B cell (primary cell): ENCODE measurements around the gene SLC2A6. TPM values are rescaled to one million over a fixed set of nuclear protein-coding genes. Genes with fewer than 3 reads are reported as not detected.

ENCODE experiments used
- ATAC-seq: fragments of 200-7000 bp; cut with Tn5 transposase; one replicate; pipeline ENCODE4 v1.10.0; 2021; ENCODE audit warnings: low read depth, mild to moderate bottlenecking, moderate number of reproducible peaks, moderate library complexity
- CTCF ChIA-PET: fragments of 350-600 bp; sonication (Branson Sonifier 250); formaldehyde crosslinking; loops from one replicate; lab custom pipeline; 2021; ENCODE audit warnings: antibody characterized with exemption, inconsistent platforms; lab: Charles Lee
- POLR2A ChIA-PET: fragments of 350-600 bp; sonication (Branson Sonifier 250); formaldehyde crosslinking; loops from one replicate; lab custom pipeline; 2021; ENCODE audit warnings: antibody characterized with exemption; lab: Charles Lee
- DNase-seq: peaks from one replicate; pipeline ENCODE4 v3.0.0; 2013
- H2AFZ ChIP-seq: 2 replicates; pipeline ENCODE4 v1.6.1; 2012; ENCODE audit warnings: mild to moderate bottlenecking, low read depth, low read length; ENCODE audit not compliant: insufficient read depth, poor library complexity, severe bottlenecking
- H3K27ac ChIP-seq, 2 donors: 1 replicate in 1 of 2; 2 replicates in 1 of 2; pipeline ENCODE4 v1.5.1; 2012 to 2013; ENCODE audit warnings: low read length in 2 of 2, mild to moderate bottlenecking in 2 of 2, moderate library complexity in 1 of 2
- H3K27me3 ChIP-seq, 4 experiments: fragments of 200-600 bp in 1 of 4; sonication (generic) in 1 of 4; replicated peaks in 1 of 4; 1 replicate in 2 of 4; 2 replicates in 2 of 4; pipeline versions ENCODE4 v1.6.1 to v1.7.0; 2013 to 2016; ENCODE audit warnings: low read length in 3 of 4, mild to moderate bottlenecking in 2 of 4, mixed read lengths in 1 of 4, moderate library complexity in 1 of 4; ENCODE audit not compliant: insufficient read depth in 4 of 4, control insufficient read depth in 3 of 4; ENCODE audit errors: control extremely low read depth in 1 of 4
- H3K36me3 ChIP-seq, 2 experiments: replicated peaks in 1 of 2; 1 replicate in 1 of 2; 2 replicates in 1 of 2; pipeline versions ENCODE4 v1.6.1 to v1.7.1; 2013; ENCODE audit warnings: low read length in 1 of 2; ENCODE audit not compliant: insufficient read depth in 2 of 2, control insufficient read depth in 1 of 2; ENCODE audit errors: control extremely low read depth in 1 of 2, extremely low read depth in 1 of 2
- H3K4me1 ChIP-seq, 2 donors: fragments of 200-600 bp in 1 of 2; sonication (generic) in 1 of 2; 1 replicate in 1 of 2; 2 replicates in 1 of 2; pipeline versions ENCODE4 v1.5.1 to v1.6.1; 2013 to 2017; ENCODE audit warnings: low read length in 2 of 2; ENCODE audit not compliant: control insufficient read depth in 2 of 2, insufficient read depth in 2 of 2
- H3K4me2 ChIP-seq: replicated peaks from 2 replicates; pipeline ENCODE3; 2012; ENCODE audit warnings: mild to moderate bottlenecking, low read depth, low read length; ENCODE audit not compliant: poor library complexity, severe bottlenecking
- H3K4me3 ChIP-seq, 5 experiments: fragments of 200-600 bp in 1 of 5; sonication (generic) in 1 of 5; 1 replicate in 3 of 5; 2 replicates in 2 of 5; pipeline versions ENCODE4 v1.5.1 to v1.7.0; 2011 to 2016; ENCODE audit warnings: low read length in 4 of 5, mild to moderate bottlenecking in 4 of 5, low read depth in 2 of 5, control low read depth in 1 of 5, moderate library complexity in 1 of 5; ENCODE audit not compliant: insufficient read depth in 1 of 5; ENCODE audit errors: control extremely low read depth in 1 of 5, extremely low read depth in 1 of 5
- H3K79me2 ChIP-seq: fragments of 200-600 bp; sonication (generic); one replicate; pipeline ENCODE4 v1.6.0; 2016; ENCODE audit warnings: low read length; ENCODE audit not compliant: control insufficient read depth, insufficient read depth
- H3K9ac ChIP-seq: fragments of 200-600 bp; sonication (generic); 2 replicates; pipeline ENCODE4 v1.6.1; 2017; ENCODE audit warnings: mild to moderate bottlenecking, low read length, moderate library complexity
- H3K9me3 ChIP-seq, 3 donors: one replicate each; pipeline versions ENCODE4 v1.6.1 to v1.7.1; 2013; ENCODE audit warnings: low read length in 2 of 3; ENCODE audit not compliant: control insufficient read depth in 2 of 3, insufficient read depth in 1 of 3; ENCODE audit errors: control extremely low read depth in 1 of 3
- H4K20me1 ChIP-seq: 2 replicates; pipeline ENCODE4 v1.6.0; 2012; ENCODE audit warnings: mild to moderate bottlenecking, low read length; ENCODE audit not compliant: insufficient read depth, control insufficient read depth, poor library complexity, severe bottlenecking
- H3K27ac Mint-ChIP-seq: one replicate; pipeline ENCODE4 v1.8.0; 2021; ENCODE audit warnings: mixed read lengths
- H3K27me3 Mint-ChIP-seq: one replicate; pipeline ENCODE4 v1.8.0; 2021; ENCODE audit warnings: mixed read lengths
- H3K4me1 Mint-ChIP-seq: one replicate; pipeline ENCODE4 v1.8.0; 2021; ENCODE audit warnings: mixed read lengths
- H3K4me3 Mint-ChIP-seq: one replicate; pipeline ENCODE4 v1.8.0; 2021; ENCODE audit warnings: mixed read lengths
- H3K9me3 Mint-ChIP-seq: one replicate; pipeline ENCODE4 v1.8.0; 2022; ENCODE audit warnings: mixed read lengths; ENCODE audit not compliant: insufficient read depth
- CTCF ChIP-seq: fragments of 200-600 bp; IDR thresholded peaks from one replicate; pipeline ENCODE4 v1.8.0; 2022; ENCODE audit warnings: antibody characterized with exemption, mild to moderate bottlenecking
- EZH2 ChIP-seq: IDR thresholded peaks from 2 replicates; pipeline ENCODE4 v1.6.1; 2012; ENCODE audit warnings: borderline replicate concordance, low read depth, mild to moderate bottlenecking, moderate library complexity, low read length; ENCODE audit not compliant: insufficient read depth, poor library complexity, severe bottlenecking
- WGBS: methylation state at CpG from one replicate; pipeline ENCODE4 v1.1.5; 2013; ENCODE audit warnings: missing lambda C conversion rate; ENCODE audit not compliant: insufficient coverage; 5-methylcytosine and 5-hydroxymethylcytosine counted together
- intact Hi-C: fragments of 100-400 bp; cut with micrococcal nuclease; formaldehyde crosslinking; loops from one replicate; pipeline ENCODE4 v1.10.0; 2022
- polyA plus RNA-seq: library from polyadenylated mRNA; depleted of rRNA; stranded (reverse); fragments of >200 nt; gene quantifications from 2 replicates; pipeline ENCODE4 v1.2.3, GENCODE V29; 2012
- total RNA-seq, 2 donors: library from RNA; stranded (reverse); fragments of 120-200 nt in 1 of 2; gene quantifications; 1 replicate in 1 of 2; 2 replicates in 1 of 2; pipeline versions ENCODE4 v1.2.3 to v1.2.4, GENCODE V29; 2013 to 2022

SLC2A6 gene
- total and polyA plus RNA-seq, 2 donors (not counting 1 experiment from before 2014, with no cell fraction given), result 51.8 to 108 TPM

- H3K27me3 ChIP-seq, result peaks cover 0 to 10% (median 0%) of the 10 kb centered on the region in 4 experiments
- H2AFZ ChIP-seq, result no peak overlapping the region
- intact Hi-C loops, result no loop called here
- DNase-seq (no peak), ATAC-seq (no peak)
- no peak overlapping the region for H3K4me3 Mint-ChIP-seq
- no peak for TF ChIP-seq CTCF
- no peak for TF ChIP-seq EZH2
- H3K79me2 ChIP-seq, result no peaks in the 10 kb centered on the region
- H3K9ac ChIP-seq, result no peak overlapping the region
- H4K20me1 ChIP-seq, result no peaks in the 10 kb centered on the region
- POLR2A ChIA-PET, result no interaction called here
- H3K27ac ChIP-seq, result no peak overlapping the region
- H3K9me3 ChIP-seq, result peaks cover 0 to 4% (median 0%) of the 10 kb centered on the region in 3 donors
- no peaks in the 10 kb centered on the region for H3K4me1 Mint-ChIP-seq
- CTCF ChIA-PET, result no interaction called here
- no peak overlapping the region for H3K4me3 ChIP-seq
- WGBS, result 80% methylated on average over 11 of the region's 11 CpGs
- peaks cover 16% of the 10 kb centered on the region for H3K27me3 Mint-ChIP-seq
- H3K36me3 ChIP-seq, result no peaks in the 10 kb centered on the region
- H3K4me2 ChIP-seq, result no peak overlapping the region
- no peaks in the 10 kb centered on the region for H3K9me3 Mint-ChIP-seq
- H3K27ac Mint-ChIP-seq, result no peak overlapping the region
- H3K4me1 ChIP-seq, result no peaks in the 10 kb centered on the region
These were observed 14.5 kb upstream of the SLC2A6 start for GRCh38 chr9:133493428-133493827.

GRCh38 chr9:133492061-133493021, 13.4 kb upstream of the SLC2A6 start:
- no peak overlapping the region for H2AFZ ChIP-seq
- intact Hi-C loops, result no loop called here
- ChIA-PET CTCF (interaction anchor here (11.0 kb wide), 1 partner anchor 308 kb away, joined by 144 read pairs; no protein-coding TSS in a partner anchor), POLR2A (no interaction called here)
- WGBS, result 82% methylated on average over 31 of the region's 33 CpGs
- Mint-ChIP-seq H3K4me3 (no peak overlapping the region), H3K4me1 (no peaks in the 10 kb centered on the region), H3K27me3 (peaks cover 12% of the 10 kb centered on the region), H3K9me3 (no peaks in the 10 kb centered on the region), H3K27ac (no peak overlapping the region)
- H3K79me2 ChIP-seq, result no peaks in the 10 kb centered on the region
- H3K4me1 ChIP-seq, result no peaks in the 10 kb centered on the region
- no peaks in the 10 kb centered on the region for H3K36me3 ChIP-seq
- H3K27me3 ChIP-seq, result peaks cover 0 to 10% (median 0%) of the 10 kb centered on the region in 4 experiments
- H3K4me2 ChIP-seq, result no peak overlapping the region
- H3K9ac ChIP-seq, result no peak overlapping the region
- no peak for ATAC-seq
- no peaks in the 10 kb centered on the region for H4K20me1 ChIP-seq
- no peak for DNase-seq
- H3K9me3 ChIP-seq, result peaks cover 0 to 4% (median 0%) of the 10 kb centered on the region in 3 donors
- TF ChIP-seq CTCF, result no peak
- no peak for TF ChIP-seq EZH2
- no peak overlapping the region for H3K4me3 ChIP-seq
- H3K27ac ChIP-seq, result no peak overlapping the region
